ENCODE measurements around the gene RHBDL1.

RHBDL1 gene

DNA sequence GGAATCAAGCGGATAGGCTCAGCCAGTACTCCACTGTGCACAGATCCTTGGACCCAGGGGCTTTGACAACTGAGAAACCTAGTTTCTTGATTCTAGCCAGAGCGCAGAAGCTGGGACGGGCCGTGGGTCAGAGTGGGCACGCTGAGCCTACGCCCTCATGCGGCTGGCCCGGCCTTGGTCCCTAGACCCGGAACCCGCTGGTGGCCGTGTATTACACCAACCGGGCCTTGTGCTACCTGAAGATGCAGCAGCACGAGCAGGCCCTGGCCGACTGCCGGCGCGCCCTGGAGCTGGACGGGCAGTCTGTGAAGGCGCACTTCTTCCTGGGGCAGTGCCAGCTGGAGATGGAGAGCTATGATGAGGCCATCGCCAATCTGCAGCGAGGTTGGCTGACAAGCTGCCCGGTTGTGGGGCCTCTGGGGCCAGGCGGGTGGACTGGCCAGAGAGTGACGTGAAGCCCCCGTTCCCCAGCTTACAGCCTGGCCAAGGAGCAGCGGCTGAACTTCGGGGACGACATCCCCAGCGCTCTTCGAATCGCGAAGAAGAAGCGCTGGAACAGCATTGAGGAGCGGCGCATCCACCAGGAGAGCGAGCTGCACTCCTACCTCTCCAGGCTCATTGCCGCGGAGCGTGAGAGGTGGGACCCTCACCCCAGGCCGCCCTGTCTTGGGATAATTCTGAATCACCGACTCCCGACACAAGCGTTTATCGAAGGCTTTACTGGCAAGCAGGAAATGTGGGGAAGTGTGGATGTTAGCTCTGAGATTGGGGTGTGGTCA is 5.7 kb downstream of the RHBDL1 start:
- peak overlapping the region; percentile 76 for H3K27ac ChIP-seq (ENCODE audit: low read length)
- H2AFZ ChIP-seq (ENCODE audit: low read depth, low read length) = no peak overlapping the region
- no peaks in the 10 kb centered on the region for H3K27me3 ChIP-seq (ENCODE audit: insufficient read depth, low read length, poor library complexity)
- peaks cover 66% of the 10 kb centered on the region for H3K4me1 ChIP-seq (ENCODE audit: insufficient read depth, low read length)
- H3K9me3 ChIP-seq (ENCODE audit: insufficient read depth, low read length, severe bottlenecking) = no peaks in the 10 kb centered on the region
- peak overlapping the region; percentile 82 for H3K9ac ChIP-seq (ENCODE audit: low read depth, low read length)
- TF ChIP-seq, protein P1, sequence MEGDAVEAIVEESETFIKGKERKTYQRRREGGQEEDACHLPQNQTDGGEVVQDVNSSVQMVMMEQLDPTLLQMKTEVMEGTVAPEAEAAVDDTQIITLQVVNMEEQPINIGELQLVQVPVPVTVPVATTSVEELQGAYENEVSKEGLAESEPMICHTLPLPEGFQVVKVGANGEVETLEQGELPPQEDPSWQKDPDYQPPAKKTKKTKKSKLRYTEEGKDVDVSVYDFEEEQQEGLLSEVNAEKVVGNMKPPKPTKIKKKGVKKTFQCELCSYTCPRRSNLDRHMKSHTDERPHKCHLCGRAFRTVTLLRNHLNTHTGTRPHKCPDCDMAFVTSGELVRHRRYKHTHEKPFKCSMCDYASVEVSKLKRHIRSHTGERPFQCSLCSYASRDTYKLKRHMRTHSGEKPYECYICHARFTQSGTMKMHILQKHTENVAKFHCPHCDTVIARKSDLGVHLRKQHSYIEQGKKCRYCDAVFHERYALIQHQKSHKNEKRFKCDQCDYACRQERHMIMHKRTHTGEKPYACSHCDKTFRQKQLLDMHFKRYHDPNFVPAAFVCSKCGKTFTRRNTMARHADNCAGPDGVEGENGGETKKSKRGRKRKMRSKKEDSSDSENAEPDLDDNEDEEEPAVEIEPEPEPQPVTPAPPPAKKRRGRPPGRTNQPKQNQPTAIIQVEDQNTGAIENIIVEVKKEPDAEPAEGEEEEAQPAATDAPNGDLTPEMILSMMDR (IDR thresholded peaks at IDR 0.05; ENCODE audit: borderline replicate concordance, extremely low read depth, low read length, poor library complexity, severe bottlenecking) = no peak
- no peak for TF ChIP-seq EZH2 (IDR thresholded peaks at IDR 0.05; ENCODE audit: borderline replicate concordance, low read depth, low read length, severe bottlenecking)
- H4K20me1 ChIP-seq (ENCODE audit: insufficient read depth, low read length) = peaks cover 47% of the 10 kb centered on the region
- H3K79me2 ChIP-seq (ENCODE audit: insufficient read depth, low read length) = peaks cover 37% of the 10 kb centered on the region
- H3K36me3 ChIP-seq (ENCODE audit: insufficient read depth, low read length) = peaks cover 49% of the 10 kb centered on the region
- DNase-seq = no peak
- H3K4me2 ChIP-seq (ENCODE audit: insufficient read depth, low read length) = peak overlapping the region; percentile 99
- no peak for ATAC-seq (ENCODE audit: insufficient read depth, low read depth)
- peak overlapping the region; percentile 42 to 98; a peak in 3 of 4 replicates for H3K4me3 ChIP-seq (ENCODE audit: low read depth in 1 of 2, low read length in 2 of 2)

DNA sequence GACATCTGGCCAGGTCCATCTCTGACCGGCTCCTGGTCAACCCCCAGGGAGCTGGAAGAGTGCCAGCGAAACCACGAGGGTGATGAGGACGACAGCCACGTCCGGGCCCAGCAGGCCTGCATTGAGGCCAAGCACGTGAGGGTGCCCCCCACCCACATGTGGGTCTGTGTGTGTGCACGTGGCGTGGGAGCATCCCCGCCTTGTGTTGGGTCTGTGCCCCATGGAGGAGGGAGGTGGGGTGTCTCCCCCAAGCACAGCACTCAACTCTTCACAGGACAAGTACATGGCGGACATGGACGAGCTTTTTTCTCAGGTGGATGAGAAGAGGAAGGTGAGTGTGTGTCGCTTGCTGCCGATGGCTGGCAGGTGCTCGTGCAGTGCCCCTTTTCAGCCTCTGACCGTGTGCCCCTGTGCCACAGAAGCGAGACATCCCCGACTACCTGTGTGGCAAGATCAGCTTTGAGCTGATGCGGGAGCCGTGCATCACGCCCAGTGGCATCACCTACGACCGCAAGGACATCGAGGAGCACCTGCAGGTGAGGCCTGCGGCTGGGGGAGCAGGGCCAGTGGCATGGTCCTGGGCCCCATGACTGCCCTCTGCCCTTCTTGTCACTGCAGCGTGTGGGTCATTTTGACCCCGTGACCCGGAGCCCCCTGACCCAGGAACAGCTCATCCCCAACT is 6.4 kb downstream of the RHBDL1 start:
- H3K27ac ChIP-seq (ENCODE audit: low read length) = no peak overlapping the region

DNA sequence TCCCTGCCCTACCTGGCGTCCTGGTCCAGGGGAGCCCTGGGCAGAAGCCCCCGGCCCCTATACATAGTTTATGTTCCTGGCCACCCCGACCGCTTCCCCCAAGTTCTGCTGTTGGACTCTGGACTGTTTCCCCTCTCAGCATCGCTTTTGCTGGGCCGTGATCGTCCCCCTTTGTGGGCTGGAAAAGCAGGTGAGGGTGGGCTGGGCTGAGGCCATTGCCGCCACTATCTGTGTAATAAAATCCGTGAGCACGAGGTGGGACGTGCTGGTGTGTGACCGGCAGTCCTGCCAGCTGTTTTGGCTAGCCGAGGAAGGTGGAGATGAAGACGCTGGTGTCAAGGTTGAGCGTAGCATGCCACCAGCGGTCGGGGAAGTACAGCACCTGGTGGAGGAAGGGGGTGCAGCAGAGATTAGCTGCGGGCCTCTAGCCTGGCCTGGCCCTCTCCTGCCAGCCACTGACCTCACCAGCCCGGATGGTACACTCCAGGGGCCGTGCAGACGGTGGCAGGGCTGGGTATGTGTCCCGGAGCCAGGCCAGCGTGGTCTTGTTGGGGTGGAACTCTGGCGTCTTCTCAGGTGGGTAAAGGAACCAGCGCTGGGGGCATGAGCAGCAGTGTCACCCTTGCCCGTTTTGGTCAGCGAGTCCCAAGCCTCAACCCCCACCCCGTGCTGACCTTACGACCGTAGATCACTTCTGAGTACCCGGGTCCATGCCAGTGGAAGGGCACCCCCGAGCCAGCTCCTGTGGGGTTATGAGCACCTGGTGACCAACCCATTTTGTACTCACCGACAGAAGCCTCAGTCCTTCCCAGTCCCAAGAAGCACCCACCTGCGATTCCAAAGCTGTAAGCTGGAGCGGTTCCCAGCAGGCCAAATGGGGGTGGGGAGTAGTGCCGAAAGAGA is 7.3 kb downstream of the RHBDL1 start:
- peak overlapping the region; percentile 77; the same call in 1 of the 2 replicates for H3K27ac ChIP-seq (ENCODE audit: low read length)
- H4K20me1 ChIP-seq (ENCODE audit: insufficient read depth, low read length) = peaks cover 48% of the 10 kb centered on the region
- peaks cover 69% of the 10 kb centered on the region for H3K4me1 ChIP-seq (ENCODE audit: insufficient read depth, low read length)
- DNase-seq = no peak
- peak overlapping the region; percentile 85 for H3K9ac ChIP-seq (ENCODE audit: low read depth, low read length)
- peaks cover 41% of the 10 kb centered on the region for H3K79me2 ChIP-seq (ENCODE audit: insufficient read depth, low read length)
- peak overlapping the region; percentile 99 for H3K4me2 ChIP-seq (ENCODE audit: insufficient read depth, low read length)
- no peak for ATAC-seq (ENCODE audit: insufficient read depth, low read depth)
- no peaks in the 10 kb centered on the region for H3K9me3 ChIP-seq (ENCODE audit: insufficient read depth, low read length, severe bottlenecking)
- no peak for TF ChIP-seq EZH2 (IDR thresholded peaks at IDR 0.05; ENCODE audit: borderline replicate concordance, low read depth, low read length, severe bottlenecking)
- TF ChIP-seq, protein P1 (IDR thresholded peaks at IDR 0.05; ENCODE audit: borderline replicate concordance, extremely low read depth, low read length, poor library complexity, severe bottlenecking) = no peak
- peaks cover 65% of the 10 kb centered on the region for H3K36me3 ChIP-seq (ENCODE audit: insufficient read depth, low read length)
- H2AFZ ChIP-seq (ENCODE audit: low read depth, low read length) = no peak overlapping the region
- no peaks in the 10 kb centered on the region for H3K27me3 ChIP-seq (ENCODE audit: insufficient read depth, low read length, poor library complexity)
- peak overlapping the region; percentile 61 to 98; a peak in 3 of 4 replicates for H3K4me3 ChIP-seq (ENCODE audit: low read depth in 1 of 2, low read length in 2 of 2)

More for the DNA sequence above, 6.4 kb downstream of the RHBDL1 start:
- Histone ChIP-seq H3K4me2 (ENCODE audit: insufficient read depth, low read length) (peak overlapping the region; percentile 99), H3K79me2 (ENCODE audit: insufficient read depth, low read length) (peaks cover 37% of the 10 kb centered on the region), H3K4me1 (ENCODE audit: insufficient read depth, low read length) (peaks cover 67% of the 10 kb centered on the region), H3K27me3 (ENCODE audit: insufficient read depth, low read length, poor library complexity) (no peaks in the 10 kb centered on the region), H2AFZ (ENCODE audit: low read depth, low read length) (no peak overlapping the region), H3K4me3 (ENCODE audit: low read depth in 1 of 2, low read length in 2 of 2) (peak overlapping the region in 1 of 2 experiments; percentile 98; a peak in 3 of 4 replicates), H3K9me3 (ENCODE audit: insufficient read depth, low read length, severe bottlenecking) (no peaks in the 10 kb centered on the region), H3K9ac (ENCODE audit: low read depth, low read length) (peak overlapping the region; percentile 82), H3K36me3 (ENCODE audit: insufficient read depth, low read length) (peaks cover 56% of the 10 kb centered on the region), H4K20me1 (ENCODE audit: insufficient read depth, low read length) (peaks cover 44% of the 10 kb centered on the region)
- DNase-seq (no peak), ATAC-seq (ENCODE audit: insufficient read depth, low read depth) (no peak)
- TF ChIP-seq, protein P1 (IDR thresholded peaks at IDR 0.05; ENCODE audit: borderline replicate concordance, extremely low read depth, low read length, poor library complexity, severe bottlenecking) = no peak
- TF ChIP-seq EZH2 (IDR thresholded peaks at IDR 0.05; ENCODE audit: borderline replicate concordance, low read depth, low read length, severe bottlenecking) = no peak
